NCI-H2171 (cell line): ENCODE results near the gene DPP6.
"Not testable (repeated sequence)": the region's sequence is repeated elsewhere in the genome, so short reads cannot be mapped to it uniquely, and the experiment has no call there.

Source experiments
- DNase-seq: peaks from one replicate; lab custom pipeline; 2025; lab: John Stamatoyannopoulos, UW

Gene DPP6

GRCh38 chr7:154072395-154073181 lies 20.4 kb downstream of the DPP6 start:
- not testable (repeated sequence) for DNase-seq

GRCh38 chr7:154078523-154078922 lies 26.3 kb downstream of the DPP6 start:
- not testable (repeated sequence) for DNase-seq

GRCh38 chr7:154080249-154080648 lies 28.1 kb downstream of the DPP6 start:
- not testable (repeated sequence) for DNase-seq

- DNase-seq: not testable (repeated sequence)
These were observed 35.0 kb downstream of the DPP6 start for GRCh38 chr7:154087037-154087725.

- not testable (repeated sequence) for DNase-seq
These were observed 39.9 kb downstream of the DPP6 start for GRCh38 chr7:154092093-154092492.

GRCh38 chr7:154095201-154095600 lies 43.0 kb downstream of the DPP6 start:
- not testable (repeated sequence) for DNase-seq

GRCh38 chr7:154105063-154105462 lies 52.9 kb downstream of the DPP6 start:
- not testable (repeated sequence) for DNase-seq

GRCh38 chr7:154109615-154110014 lies 57.4 kb downstream of the DPP6 start:
- not testable (repeated sequence) for DNase-seq

- not testable (repeated sequence) for DNase-seq
These were observed 61.6 kb downstream of the DPP6 start for GRCh38 chr7:154113732-154114351.

- DNase-seq: not testable (repeated sequence)
These were observed 65.5 kb downstream of the DPP6 start for GRCh38 chr7:154117411-154118390.

- DNase-seq: not testable (repeated sequence)
These were observed 68.6 kb downstream of the DPP6 start for GRCh38 chr7:154120825-154121224.

- not testable (repeated sequence) for DNase-seq
These were observed 70.5 kb downstream of the DPP6 start for GRCh38 chr7:154122720-154123119.

- DNase-seq: not testable (repeated sequence)
These were observed 71.2 kb downstream of the DPP6 start for GRCh38 chr7:154123397-154123796.

- not testable (repeated sequence) for DNase-seq
These were observed 76.9 kb downstream of the DPP6 start for GRCh38 chr7:154129142-154129541.

- not testable (repeated sequence) for DNase-seq
These were observed 80.4 kb downstream of the DPP6 start for GRCh38 chr7:154132617-154133016.

- not testable (repeated sequence) for DNase-seq
These were observed 81.6 kb downstream of the DPP6 start for GRCh38 chr7:154133703-154134277.

- DNase-seq: not testable (repeated sequence)
These were observed 82.5 kb downstream of the DPP6 start for GRCh38 chr7:154134698-154135097.

- DNase-seq: not testable (repeated sequence)
These were observed 83.4 kb downstream of the DPP6 start for GRCh38 chr7:154135646-154136045.

- DNase-seq: not testable (repeated sequence)
These were observed 93.9 kb downstream of the DPP6 start for GRCh38 chr7:154145922-154146706.

- not testable (repeated sequence) for DNase-seq
These were observed 94.5 kb downstream of the DPP6 start for GRCh38 chr7:154146707-154147038.
